ENCODE measurements around the gene ZNF575.

DNA sequence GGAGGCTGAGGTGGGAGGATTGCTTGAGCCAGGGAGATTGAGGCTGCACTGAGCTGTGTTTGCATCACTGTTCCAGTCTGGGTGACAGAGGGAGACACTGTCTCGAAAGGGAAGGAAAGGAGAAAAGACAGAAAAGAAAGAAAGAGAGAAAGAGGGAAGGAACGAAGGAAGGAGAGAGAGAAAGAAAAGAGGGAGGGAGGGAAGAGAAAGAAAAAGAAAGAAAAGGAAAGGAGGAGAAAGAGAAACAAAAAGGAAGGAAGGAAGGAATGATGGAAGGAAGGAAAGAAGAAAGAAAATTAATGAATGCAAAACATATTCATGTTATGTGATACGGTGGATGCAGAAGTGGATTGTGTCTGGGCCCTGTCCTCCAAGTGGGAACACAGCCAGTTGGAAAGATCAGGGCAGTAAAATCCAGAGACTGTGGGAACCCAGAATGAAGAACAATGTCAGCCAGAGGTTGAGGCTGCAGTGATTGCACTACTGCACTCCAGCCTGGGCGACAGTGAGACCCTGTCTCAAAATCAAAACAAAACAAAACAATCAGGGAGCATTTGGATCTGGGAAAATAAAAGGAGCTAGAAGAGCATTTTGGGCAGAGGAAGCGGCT, 34.6 kb upstream of the ZNF575 start:
- TF ChIP-seq, protein P1, sequence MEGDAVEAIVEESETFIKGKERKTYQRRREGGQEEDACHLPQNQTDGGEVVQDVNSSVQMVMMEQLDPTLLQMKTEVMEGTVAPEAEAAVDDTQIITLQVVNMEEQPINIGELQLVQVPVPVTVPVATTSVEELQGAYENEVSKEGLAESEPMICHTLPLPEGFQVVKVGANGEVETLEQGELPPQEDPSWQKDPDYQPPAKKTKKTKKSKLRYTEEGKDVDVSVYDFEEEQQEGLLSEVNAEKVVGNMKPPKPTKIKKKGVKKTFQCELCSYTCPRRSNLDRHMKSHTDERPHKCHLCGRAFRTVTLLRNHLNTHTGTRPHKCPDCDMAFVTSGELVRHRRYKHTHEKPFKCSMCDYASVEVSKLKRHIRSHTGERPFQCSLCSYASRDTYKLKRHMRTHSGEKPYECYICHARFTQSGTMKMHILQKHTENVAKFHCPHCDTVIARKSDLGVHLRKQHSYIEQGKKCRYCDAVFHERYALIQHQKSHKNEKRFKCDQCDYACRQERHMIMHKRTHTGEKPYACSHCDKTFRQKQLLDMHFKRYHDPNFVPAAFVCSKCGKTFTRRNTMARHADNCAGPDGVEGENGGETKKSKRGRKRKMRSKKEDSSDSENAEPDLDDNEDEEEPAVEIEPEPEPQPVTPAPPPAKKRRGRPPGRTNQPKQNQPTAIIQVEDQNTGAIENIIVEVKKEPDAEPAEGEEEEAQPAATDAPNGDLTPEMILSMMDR (IDR thresholded peaks at IDR 0.05; ENCODE audit: low read depth, low read length, missing input control) = no peak
- TF ChIP-seq, protein P2, sequence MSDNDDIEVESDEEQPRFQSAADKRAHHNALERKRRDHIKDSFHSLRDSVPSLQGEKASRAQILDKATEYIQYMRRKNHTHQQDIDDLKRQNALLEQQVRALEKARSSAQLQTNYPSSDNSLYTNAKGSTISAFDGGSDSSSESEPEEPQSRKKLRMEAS (IDR thresholded peaks at IDR 0.05) = no peak
- TF ChIP-seq RAD21 (IDR thresholded peaks at IDR 0.05) = no peak
- TF ChIP-seq, protein P3, sequence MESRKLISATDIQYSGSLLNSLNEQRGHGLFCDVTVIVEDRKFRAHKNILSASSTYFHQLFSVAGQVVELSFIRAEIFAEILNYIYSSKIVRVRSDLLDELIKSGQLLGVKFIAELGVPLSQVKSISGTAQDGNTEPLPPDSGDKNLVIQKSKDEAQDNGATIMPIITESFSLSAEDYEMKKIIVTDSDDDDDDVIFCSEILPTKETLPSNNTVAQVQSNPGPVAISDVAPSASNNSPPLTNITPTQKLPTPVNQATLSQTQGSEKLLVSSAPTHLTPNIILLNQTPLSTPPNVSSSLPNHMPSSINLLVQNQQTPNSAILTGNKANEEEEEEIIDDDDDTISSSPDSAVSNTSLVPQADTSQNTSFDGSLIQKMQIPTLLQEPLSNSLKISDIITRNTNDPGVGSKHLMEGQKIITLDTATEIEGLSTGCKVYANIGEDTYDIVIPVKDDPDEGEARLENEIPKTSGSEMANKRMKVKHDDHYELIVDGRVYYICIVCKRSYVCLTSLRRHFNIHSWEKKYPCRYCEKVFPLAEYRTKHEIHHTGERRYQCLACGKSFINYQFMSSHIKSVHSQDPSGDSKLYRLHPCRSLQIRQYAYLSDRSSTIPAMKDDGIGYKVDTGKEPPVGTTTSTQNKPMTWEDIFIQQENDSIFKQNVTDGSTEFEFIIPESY (IDR thresholded peaks at IDR 0.05) = no peak
- no peak for TF ChIP-seq HNF4G (IDR thresholded peaks at IDR 0.05)
- no peak for TF ChIP-seq JUND (IDR thresholded peaks at IDR 0.05)
- no peak for TF ChIP-seq GABPA (IDR thresholded peaks at IDR 0.05 in 1 of 2, conservative IDR thresholded peaks at IDR 0.05 in 1 of 2)
- TF ChIP-seq RXRA (IDR thresholded peaks at IDR 0.05) = no peak
- TF ChIP-seq, protein P4, sequence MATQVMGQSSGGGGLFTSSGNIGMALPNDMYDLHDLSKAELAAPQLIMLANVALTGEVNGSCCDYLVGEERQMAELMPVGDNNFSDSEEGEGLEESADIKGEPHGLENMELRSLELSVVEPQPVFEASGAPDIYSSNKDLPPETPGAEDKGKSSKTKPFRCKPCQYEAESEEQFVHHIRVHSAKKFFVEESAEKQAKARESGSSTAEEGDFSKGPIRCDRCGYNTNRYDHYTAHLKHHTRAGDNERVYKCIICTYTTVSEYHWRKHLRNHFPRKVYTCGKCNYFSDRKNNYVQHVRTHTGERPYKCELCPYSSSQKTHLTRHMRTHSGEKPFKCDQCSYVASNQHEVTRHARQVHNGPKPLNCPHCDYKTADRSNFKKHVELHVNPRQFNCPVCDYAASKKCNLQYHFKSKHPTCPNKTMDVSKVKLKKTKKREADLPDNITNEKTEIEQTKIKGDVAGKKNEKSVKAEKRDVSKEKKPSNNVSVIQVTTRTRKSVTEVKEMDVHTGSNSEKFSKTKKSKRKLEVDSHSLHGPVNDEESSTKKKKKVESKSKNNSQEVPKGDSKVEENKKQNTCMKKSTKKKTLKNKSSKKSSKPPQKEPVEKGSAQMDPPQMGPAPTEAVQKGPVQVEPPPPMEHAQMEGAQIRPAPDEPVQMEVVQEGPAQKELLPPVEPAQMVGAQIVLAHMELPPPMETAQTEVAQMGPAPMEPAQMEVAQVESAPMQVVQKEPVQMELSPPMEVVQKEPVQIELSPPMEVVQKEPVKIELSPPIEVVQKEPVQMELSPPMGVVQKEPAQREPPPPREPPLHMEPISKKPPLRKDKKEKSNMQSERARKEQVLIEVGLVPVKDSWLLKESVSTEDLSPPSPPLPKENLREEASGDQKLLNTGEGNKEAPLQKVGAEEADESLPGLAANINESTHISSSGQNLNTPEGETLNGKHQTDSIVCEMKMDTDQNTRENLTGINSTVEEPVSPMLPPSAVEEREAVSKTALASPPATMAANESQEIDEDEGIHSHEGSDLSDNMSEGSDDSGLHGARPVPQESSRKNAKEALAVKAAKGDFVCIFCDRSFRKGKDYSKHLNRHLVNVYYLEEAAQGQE (IDR thresholded peaks at IDR 0.05) = no peak
- no peak for TF ChIP-seq TAF1 (conservative IDR thresholded peaks at IDR 0.05)
- TF ChIP-seq SP1 (IDR thresholded peaks at IDR 0.05) = no peak
